ENCODE results near the gene NCAM1. TPM values are rescaled to one million over a fixed set of nuclear protein-coding genes. Genes with fewer than 3 reads are reported as not detected.

Gene NCAM1
- total and polyA plus RNA-seq, 2 experiments from 2014 or later: 0.76 to 1.6 TPM

DNA sequence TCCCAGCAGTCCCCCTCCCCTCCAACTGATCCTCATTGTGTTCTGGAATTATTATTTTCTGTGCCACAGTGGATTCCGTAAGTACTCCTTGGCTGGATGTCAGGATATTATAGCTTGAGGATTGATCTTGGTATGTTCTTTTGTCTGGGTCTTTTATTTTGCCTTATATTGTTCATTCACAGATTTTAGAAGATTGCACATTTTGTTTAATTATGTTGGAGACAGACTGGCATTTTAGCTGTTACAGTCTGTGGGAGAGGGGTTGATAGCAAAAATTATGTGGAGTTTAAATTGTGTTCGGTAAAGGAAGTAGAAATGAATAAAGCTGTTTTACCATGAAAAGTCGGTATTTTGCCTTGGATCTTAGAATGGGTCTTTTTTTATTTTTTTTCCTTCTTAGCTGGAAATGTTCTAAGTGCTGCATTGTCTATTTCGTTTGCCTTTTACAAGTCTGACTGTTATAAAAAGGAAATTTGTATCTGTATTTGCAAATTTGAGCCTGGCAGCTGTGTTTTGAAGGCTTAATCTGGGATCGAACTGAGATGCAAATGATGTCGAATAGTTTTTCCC, 211.2 kb downstream of the NCAM1 start (continued):
- TF ChIP-seq ETS1 (IDR thresholded peaks at IDR 0.05) (no peak), JUNB (IDR thresholded peaks at IDR 0.05; ENCODE audit: unreplicated experiment) (no peak), CREB1 (CRISPR knock-in tag; IDR thresholded peaks at IDR 0.05; ENCODE audit: low read depth) (no peak), POLR2AphosphoS5 (IDR thresholded peaks at IDR 0.05; ENCODE audit: low read depth) (no peak), ZNF114 (CRISPR knock-in tag; IDR thresholded peaks at IDR 0.05) (no peak)
- TF ChIP-seq, protein P1, sequence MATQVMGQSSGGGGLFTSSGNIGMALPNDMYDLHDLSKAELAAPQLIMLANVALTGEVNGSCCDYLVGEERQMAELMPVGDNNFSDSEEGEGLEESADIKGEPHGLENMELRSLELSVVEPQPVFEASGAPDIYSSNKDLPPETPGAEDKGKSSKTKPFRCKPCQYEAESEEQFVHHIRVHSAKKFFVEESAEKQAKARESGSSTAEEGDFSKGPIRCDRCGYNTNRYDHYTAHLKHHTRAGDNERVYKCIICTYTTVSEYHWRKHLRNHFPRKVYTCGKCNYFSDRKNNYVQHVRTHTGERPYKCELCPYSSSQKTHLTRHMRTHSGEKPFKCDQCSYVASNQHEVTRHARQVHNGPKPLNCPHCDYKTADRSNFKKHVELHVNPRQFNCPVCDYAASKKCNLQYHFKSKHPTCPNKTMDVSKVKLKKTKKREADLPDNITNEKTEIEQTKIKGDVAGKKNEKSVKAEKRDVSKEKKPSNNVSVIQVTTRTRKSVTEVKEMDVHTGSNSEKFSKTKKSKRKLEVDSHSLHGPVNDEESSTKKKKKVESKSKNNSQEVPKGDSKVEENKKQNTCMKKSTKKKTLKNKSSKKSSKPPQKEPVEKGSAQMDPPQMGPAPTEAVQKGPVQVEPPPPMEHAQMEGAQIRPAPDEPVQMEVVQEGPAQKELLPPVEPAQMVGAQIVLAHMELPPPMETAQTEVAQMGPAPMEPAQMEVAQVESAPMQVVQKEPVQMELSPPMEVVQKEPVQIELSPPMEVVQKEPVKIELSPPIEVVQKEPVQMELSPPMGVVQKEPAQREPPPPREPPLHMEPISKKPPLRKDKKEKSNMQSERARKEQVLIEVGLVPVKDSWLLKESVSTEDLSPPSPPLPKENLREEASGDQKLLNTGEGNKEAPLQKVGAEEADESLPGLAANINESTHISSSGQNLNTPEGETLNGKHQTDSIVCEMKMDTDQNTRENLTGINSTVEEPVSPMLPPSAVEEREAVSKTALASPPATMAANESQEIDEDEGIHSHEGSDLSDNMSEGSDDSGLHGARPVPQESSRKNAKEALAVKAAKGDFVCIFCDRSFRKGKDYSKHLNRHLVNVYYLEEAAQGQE (IDR thresholded peaks at IDR 0.05; ENCODE audit: unreplicated experiment): no peak

- Mint-ChIP-seq H3K27ac (peak overlapping the region; percentile 68; the same call in 1 of the 2 replicates), H3K4me1 (peaks cover 15% of the 10 kb centered on the region), H3K4me3 (no peak overlapping the region), H3K36me3 (ENCODE audit: low read depth) (no peaks in the 10 kb centered on the region), H3K9me3 (no peaks in the 10 kb centered on the region), H3K27me3 (ENCODE audit: insufficient read depth, low read depth, poor library complexity) (no peaks in the 10 kb centered on the region)
- Histone ChIP-seq H3K36me3 (ENCODE audit: insufficient read depth) (no peaks in the 10 kb centered on the region), H3K27me3 (ENCODE audit: insufficient read depth) (no peaks in the 10 kb centered on the region), H3K4me2 (no peak overlapping the region), H3K79me2 (replicated peaks; ENCODE audit: insufficient read depth) (no peaks in the 10 kb centered on the region), H3K27ac (ENCODE audit: low read depth) (no peak overlapping the region), H2AFZ (peak overlapping the region; percentile 56; the same call in 1 of the 2 replicates), H4K20me1 (replicated peaks; ENCODE audit: insufficient read depth) (no peaks in the 10 kb centered on the region), H3K4me1 (ENCODE audit: insufficient read depth) (peaks cover 9% of the 10 kb centered on the region; the same call in 1 of the 2 replicates), H3K9me2 (ENCODE audit: insufficient read depth) (0 out of 2 replicates have a peak, but pooled peaks cover 3% of the 10 kb centered on the region), H3F3A (replicated peaks; ENCODE audit: low read depth) (no peaks in the 10 kb centered on the region), H3K4me3 (no peak overlapping the region)
- DNase-seq (ENCODE audit: low spot score): no peak
- ATAC-seq: no peak
- TF ChIP-seq, protein P1 (IDR thresholded peaks at IDR 0.05; ENCODE audit: unreplicated experiment): no peak
- TF ChIP-seq, protein P2, sequence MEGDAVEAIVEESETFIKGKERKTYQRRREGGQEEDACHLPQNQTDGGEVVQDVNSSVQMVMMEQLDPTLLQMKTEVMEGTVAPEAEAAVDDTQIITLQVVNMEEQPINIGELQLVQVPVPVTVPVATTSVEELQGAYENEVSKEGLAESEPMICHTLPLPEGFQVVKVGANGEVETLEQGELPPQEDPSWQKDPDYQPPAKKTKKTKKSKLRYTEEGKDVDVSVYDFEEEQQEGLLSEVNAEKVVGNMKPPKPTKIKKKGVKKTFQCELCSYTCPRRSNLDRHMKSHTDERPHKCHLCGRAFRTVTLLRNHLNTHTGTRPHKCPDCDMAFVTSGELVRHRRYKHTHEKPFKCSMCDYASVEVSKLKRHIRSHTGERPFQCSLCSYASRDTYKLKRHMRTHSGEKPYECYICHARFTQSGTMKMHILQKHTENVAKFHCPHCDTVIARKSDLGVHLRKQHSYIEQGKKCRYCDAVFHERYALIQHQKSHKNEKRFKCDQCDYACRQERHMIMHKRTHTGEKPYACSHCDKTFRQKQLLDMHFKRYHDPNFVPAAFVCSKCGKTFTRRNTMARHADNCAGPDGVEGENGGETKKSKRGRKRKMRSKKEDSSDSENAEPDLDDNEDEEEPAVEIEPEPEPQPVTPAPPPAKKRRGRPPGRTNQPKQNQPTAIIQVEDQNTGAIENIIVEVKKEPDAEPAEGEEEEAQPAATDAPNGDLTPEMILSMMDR (conservative IDR thresholded peaks at IDR 0.05; ENCODE audit: low read depth in 2 of 2): no peak
- TF ChIP-seq EZH2phosphoT487 (IDR thresholded peaks at IDR 0.05; ENCODE audit: unreplicated experiment): no peak
- no peak for TF ChIP-seq JUNB (IDR thresholded peaks at IDR 0.05; ENCODE audit: unreplicated experiment)
- TF ChIP-seq ZNF331 (CRISPR knock-in tag; IDR thresholded peaks at IDR 0.05; ENCODE audit: low read depth): no peak
- no peak for TF ChIP-seq STAT1 (IDR thresholded peaks at IDR 0.05; ENCODE audit: unreplicated experiment)
Observed at GRCh38 chr11:113173126-113173525, 211.9 kb downstream of the NCAM1 start.
